Endodermal cell (in vitro differentiated cells): ENCODE measurements around the gene HOOK2. TPM values are rescaled to one million over a fixed set of nuclear protein-coding genes. Genes with fewer than 3 reads are reported as not detected.

Experiments used
- DNase-seq: peaks from one replicate; pipeline ENCODE4 v3.0.0-alpha.2; 2017
- H3K27ac ChIP-seq: 2 replicates; pipeline ENCODE4 v1.5.1; 2013; ENCODE audit warnings: mild to moderate bottlenecking, low read depth, low read length, moderate library complexity
- H3K27me3 ChIP-seq: 2 replicates; pipeline ENCODE4 v1.6.1; 2013; ENCODE audit warnings: mild to moderate bottlenecking, low read length, moderate library complexity; ENCODE audit not compliant: insufficient read depth, control insufficient read depth, poor library complexity, severe bottlenecking
- H3K36me3 ChIP-seq: 2 replicates; pipeline ENCODE4 v1.7.0; 2013; ENCODE audit warnings: mild to moderate bottlenecking, low read length, moderate library complexity; ENCODE audit not compliant: control insufficient read depth, insufficient read depth
- H3K4me1 ChIP-seq: one replicate; pipeline ENCODE4 v1.7.0; 2013; ENCODE audit warnings: low read length; ENCODE audit not compliant: control insufficient read depth, insufficient read depth
- H3K4me3 ChIP-seq: 2 replicates; pipeline ENCODE4 v1.5.1; 2013; ENCODE audit warnings: mild to moderate bottlenecking, low read length, moderate library complexity
- H3K9ac ChIP-seq: 2 replicates; pipeline ENCODE4 v1.6.1; 2013; ENCODE audit warnings: mild to moderate bottlenecking, low read length, moderate library complexity; ENCODE audit not compliant: poor library complexity, severe bottlenecking; ENCODE audit errors: extremely low read depth
- H3K9me3 ChIP-seq: 2 replicates; pipeline ENCODE4 v1.6.1; 2013; ENCODE audit warnings: mild to moderate bottlenecking, low read length, moderate library complexity; ENCODE audit not compliant: control insufficient read depth
- H3K27ac Mint-ChIP-seq: 2 replicates; pipeline ENCODE4 v1.8.0; 2020; ENCODE audit warnings: mixed read lengths
- H3K27me3 Mint-ChIP-seq: 2 replicates; pipeline ENCODE4 v1.8.0; 2021; ENCODE audit warnings: mild to moderate bottlenecking, mixed read lengths; ENCODE audit not compliant: insufficient read depth
- H3K36me3 Mint-ChIP-seq: 2 replicates; pipeline ENCODE4 v1.8.0; 2020; ENCODE audit warnings: low read depth, mixed read lengths
- H3K4me1 Mint-ChIP-seq: 2 replicates; pipeline ENCODE4 v1.8.0; 2020; ENCODE audit warnings: mixed read lengths
- H3K4me3 Mint-ChIP-seq: 2 replicates; pipeline ENCODE4 v1.8.0; 2020; ENCODE audit warnings: mild to moderate bottlenecking, moderate library complexity, mixed read lengths
- H3K9me3 Mint-ChIP-seq: 2 replicates; pipeline ENCODE4 v1.8.0; 2020; ENCODE audit warnings: mild to moderate bottlenecking, mixed read lengths
- CTCF ChIP-seq: fragments of 200-600 bp; sonication (generic); conservative IDR thresholded peaks from 2 replicates; pipeline ENCODE4 v1.5.0; 2021; ENCODE audit warnings: antibody characterized with exemption, mild to moderate bottlenecking
- WGBS, 2 experiments: methylation state at CpG; one replicate each; pipeline versions ENCODE4 v1.1.5 to v1.1.7; 2013; ENCODE audit warnings: missing lambda C conversion rate in 2 of 2, mixed read lengths in 1 of 2; ENCODE audit not compliant: insufficient coverage in 1 of 2, insufficient read length in 1 of 2; 5-methylcytosine and 5-hydroxymethylcytosine counted together
- total RNA-seq, 2 donors: library from RNA; stranded (reverse); fragmentation: NEBNext Ultra II Directional in 1 of 2; extraction: Animal tissue kit (Norgen Biotek cat#: 25700) in 1 of 2; gene quantifications; 2 replicates in 1 of 2; 3 replicates in 1 of 2; pipeline ENCODE4 v1.2.1, GENCODE V29; 2021

Gene HOOK2
- total RNA-seq, 2 donors from 2014 or later = 82.1 to 103 TPM

- Histone ChIP-seq H3K27ac (peak overlapping the region; percentile 41), H3K36me3 (no peaks in the 10 kb centered on the region), H3K9me3 (no peaks in the 10 kb centered on the region), H3K4me3 (no peak overlapping the region), H3K4me1 (peaks cover 11% of the 10 kb centered on the region), H3K9ac (no peak overlapping the region), H3K27me3 (no peaks in the 10 kb centered on the region)
- no peak for TF ChIP-seq CTCF
- H3K36me3 Mint-ChIP-seq = no peaks in the 10 kb centered on the region
- WGBS, 2 experiments = 71 to 85% methylated on average over 1 to 5 of the region's 5 CpGs
- H3K27me3 Mint-ChIP-seq = no peaks in the 10 kb centered on the region
- no peaks in the 10 kb centered on the region for H3K9me3 Mint-ChIP-seq
- H3K27ac Mint-ChIP-seq = no peak overlapping the region
- no peak overlapping the region for H3K4me3 Mint-ChIP-seq
- H3K4me1 Mint-ChIP-seq = peaks cover 15% of the 10 kb centered on the region
- DNase-seq = peak; percentile 58
Observed at GRCh38 chr19:12784871-12785430, 9.6 kb upstream of the HOOK2 start.

- Mint-ChIP-seq H3K27me3 (no peaks in the 10 kb centered on the region), H3K9me3 (no peaks in the 10 kb centered on the region), H3K27ac (no peak overlapping the region), H3K4me3 (no peak overlapping the region), H3K36me3 (no peaks in the 10 kb centered on the region), H3K4me1 (peaks cover 17% of the 10 kb centered on the region)
- no peaks in the 10 kb centered on the region for H3K9me3 ChIP-seq
- no peak overlapping the region for H3K4me3 ChIP-seq
- no peaks in the 10 kb centered on the region for H3K36me3 ChIP-seq
- peak overlapping the region; percentile 41 for H3K27ac ChIP-seq
- peaks cover 11% of the 10 kb centered on the region for H3K4me1 ChIP-seq
- WGBS, 2 experiments = 95% methylated on average over 4 to 10 of the region's 10 CpGs
- no peak for TF ChIP-seq CTCF
- H3K27me3 ChIP-seq = no peaks in the 10 kb centered on the region
- H3K9ac ChIP-seq = no peak overlapping the region
- DNase-seq = no peak
Observed at GRCh38 chr19:12784394-12784870, 9.1 kb upstream of the HOOK2 start.

- H3K4me3 Mint-ChIP-seq = peak overlapping the region; percentile 61
- no peaks in the 10 kb centered on the region for H3K27me3 Mint-ChIP-seq
- H3K27ac ChIP-seq = no peak overlapping the region
- no peak for TF ChIP-seq CTCF
- H3K4me3 ChIP-seq = no peak overlapping the region
- no peaks in the 10 kb centered on the region for H3K9me3 ChIP-seq
- no peaks in the 10 kb centered on the region for H3K27me3 ChIP-seq
- WGBS, 2 experiments = 20 to 62% methylated on average over 1 to 18 of the region's 19 CpGs
- H3K27ac Mint-ChIP-seq = no peak overlapping the region
- no peaks in the 10 kb centered on the region for H3K9me3 Mint-ChIP-seq
- H3K4me1 ChIP-seq = peaks cover 9% of the 10 kb centered on the region
- peaks cover 16% of the 10 kb centered on the region for H3K4me1 Mint-ChIP-seq
- no peaks in the 10 kb centered on the region for H3K36me3 Mint-ChIP-seq
- H3K9ac ChIP-seq = no peak overlapping the region
- peak; percentile 54 for DNase-seq
- no peaks in the 10 kb centered on the region for H3K36me3 ChIP-seq
Observed at GRCh38 chr19:12783849-12784393, 8.6 kb upstream of the HOOK2 start.
